HepG2 (cell line): Measurements from ENCODE around the gene PLLP. TPM values are rescaled to one million over a fixed set of nuclear protein-coding genes. Genes with fewer than 3 reads are reported as not detected.

Experiments
- ARNTL ChIP-seq: sonication (generic); formaldehyde crosslinking; IDR thresholded peaks from 2 replicates; pipeline ENCODE4 v1.4.0; 2020; ENCODE audit warnings: mild to moderate bottlenecking, missing genetic modification reagents
- CREB1 ChIP-seq, 2 experiments: fragments of 450-650 bp in 1 of 2; IDR thresholded peaks; 2 replicates each; pipeline ENCODE4 v1.6.1; 2016 to 2017; ENCODE audit warnings: control low read depth in 1 of 2, mild to moderate bottlenecking in 1 of 2, missing compliant biosample characterization in 1 of 2, missing genetic modification characterization in 1 of 2
- E2F2 ChIP-seq: sonication (generic); formaldehyde crosslinking; IDR thresholded peaks from 2 replicates; pipeline ENCODE4 v1.4.0; 2020; ENCODE audit warnings: missing genetic modification reagents, borderline replicate concordance
- EEA1 ChIP-seq: sonication (generic); formaldehyde crosslinking; IDR thresholded peaks from 2 replicates; pipeline ENCODE4 v1.5.1; 2020; ENCODE audit warnings: mild to moderate bottlenecking, missing genetic modification reagents, borderline replicate concordance
- EED ChIP-seq: sonication (generic); formaldehyde crosslinking; IDR thresholded peaks from 2 replicates; pipeline ENCODE4 v1.5.0; 2020; ENCODE audit warnings: mild to moderate bottlenecking, missing genetic modification reagents
- HOXA9 ChIP-seq: sonication (generic); formaldehyde crosslinking; IDR thresholded peaks from 2 replicates; pipeline ENCODE4 v1.8.1; 2022; ENCODE audit warnings: missing genetic modification reagents, mild to moderate bottlenecking, moderate library complexity, borderline replicate concordance
- JUN ChIP-seq: sonication (generic); formaldehyde crosslinking; IDR thresholded peaks from 2 replicates; pipeline ENCODE4 v1.4.0; 2020; ENCODE audit warnings: mild to moderate bottlenecking, missing genetic modification reagents
- PITX1 ChIP-seq: sonication (generic); formaldehyde crosslinking; IDR thresholded peaks from 2 replicates; pipeline ENCODE4 v1.5.1; 2020; ENCODE audit warnings: mild to moderate bottlenecking, missing genetic modification reagents
- POLR2A ChIP-seq, 2 experiments: IDR thresholded peaks; 2 replicates each; pipeline ENCODE4 v1.6.1; 2011; ENCODE audit warnings: low read depth in 2 of 2, low read length in 2 of 2, mild to moderate bottlenecking in 1 of 2, moderate library complexity in 1 of 2; ENCODE audit not compliant: insufficient read depth in 1 of 2
- PRMT3 ChIP-seq: sonication (generic); formaldehyde crosslinking; IDR thresholded peaks from 2 replicates; pipeline ENCODE4 v1.8.1; 2022; ENCODE audit warnings: low read depth, mild to moderate bottlenecking, moderate library complexity, missing genetic modification reagents, borderline replicate concordance
- RBAK ChIP-seq: sonication (generic); formaldehyde crosslinking; IDR thresholded peaks from 2 replicates; pipeline ENCODE4 v1.5.1; 2020; ENCODE audit warnings: mild to moderate bottlenecking, missing genetic modification reagents
- REL ChIP-seq: sonication (generic); formaldehyde crosslinking; conservative IDR thresholded peaks from 2 replicates; pipeline ENCODE4 v1.8.0; 2022; ENCODE audit warnings: mild to moderate bottlenecking, missing genetic modification reagents, moderate library complexity
- SOX6 ChIP-seq, 2 experiments: fragments of 450-650 bp in 1 of 2; sonication (generic) in 1 of 2; formaldehyde crosslinking in 1 of 2; IDR thresholded peaks; 2 replicates each; pipeline versions ENCODE4 v1.4.0 to v1.6.1; 2017 to 2020; ENCODE audit warnings: antibody characterized with exemption in 1 of 2, mild to moderate bottlenecking in 1 of 2, missing genetic modification reagents in 1 of 2
- TGIF2 ChIP-seq: IDR thresholded peaks from 2 replicates; pipeline ENCODE4 v1.6.1; 2016; ENCODE audit warnings: control low read depth, missing compliant biosample characterization
- U2AF1 ChIP-seq: fragments of 200-400 bp; formaldehyde crosslinking; optimal IDR thresholded peaks from 2 replicates; pipeline ENCODE3; 2017; ENCODE audit warnings: mild to moderate bottlenecking, low read depth, low read length
- ZNF12 ChIP-seq: sonication (generic); formaldehyde crosslinking; IDR thresholded peaks from 2 replicates; pipeline ENCODE4 v1.5.0; 2020; ENCODE audit warnings: missing genetic modification reagents
- ZNF331 ChIP-seq: sonication (generic); formaldehyde crosslinking; IDR thresholded peaks from 2 replicates; pipeline ENCODE4 v1.4.0; 2020; ENCODE audit warnings: missing genetic modification reagents
- ZNF512B ChIP-seq: sonication (generic); formaldehyde crosslinking; IDR thresholded peaks from 2 replicates; pipeline ENCODE4 v1.5.1; 2020; ENCODE audit warnings: missing genetic modification reagents, mild to moderate bottlenecking, borderline replicate concordance
- ZNF572 ChIP-seq: sonication (generic); formaldehyde crosslinking; IDR thresholded peaks from 2 replicates; pipeline ENCODE4 v1.5.1; 2020; ENCODE audit warnings: mild to moderate bottlenecking, missing genetic modification reagents
- ZNF766 ChIP-seq: sonication (generic); formaldehyde crosslinking; IDR thresholded peaks from 2 replicates; pipeline ENCODE4 v1.5.0; 2020; ENCODE audit warnings: missing genetic modification reagents, borderline replicate concordance
- ZNF784 ChIP-seq: sonication (generic); formaldehyde crosslinking; IDR thresholded peaks from 2 replicates; pipeline ENCODE4 v1.5.1; 2020; ENCODE audit warnings: missing genetic modification reagents, mild to moderate bottlenecking, borderline replicate concordance
- polyA plus RNA-seq, 8 experiments: library from polyadenylated mRNA; depleted of rRNA in 3 of 8; stranded (reverse) in 7 of 8; unstranded in 1 of 8; fragments of >200 nt; fragmentation: Illumina TruSeq in 4 of 8; extraction: Trizol in 4 of 8; gene quantifications; 2 replicates each; pipeline versions ENCODE4 v1.2.1 to v1.2.3, GENCODE V29; 2011 to 2016; ENCODE audit warnings: low read depth in 4 of 8, missing spikeins in 1 of 8, mixed read lengths in 1 of 8; ENCODE audit not compliant: insufficient read depth in 1 of 8
- total RNA-seq, 5 experiments: library from RNA; depleted of rRNA; stranded (reverse); fragments of >200 nt; fragmentation: Illumina TruSeq; extraction: Trizol; gene quantifications; 2 replicates each; pipeline ENCODE4 v1.2.3, GENCODE V29; 2016; ENCODE audit warnings: low read depth in 1 of 5
- TF ChIP-seq, protein P1 (sequence below): IDR thresholded peaks from 2 replicates; pipeline ENCODE4 v1.6.1; 2016; ENCODE audit warnings: control low read depth

Gene PLLP
- total and polyA plus RNA-seq, 2 of the 13 experiments (the other 11 are each of a cell fraction or from before 2014, with no cell fraction given): 60.6 to 127 TPM

- 0 out of 2 replicates have a peak, but pooled peaks have one; percentile 80 for TF ChIP-seq ZNF784 (CRISPR knock-in tag)
- peak; percentile 50 for TF ChIP-seq PRMT3 (CRISPR knock-in tag)
- TF ChIP-seq POLR2A (IDR thresholded peaks at IDR 0.05; ENCODE audit: insufficient read depth in 1 of 2, low read depth in 2 of 2, low read length in 2 of 2): no peak
- TF ChIP-seq ZNF331 (CRISPR knock-in tag): peak; percentile 96; the same call in 1 of the 2 replicates
- no peak for TF ChIP-seq EEA1 (CRISPR knock-in tag)
- no peak; the same call in 1 of the 2 replicates for TF ChIP-seq TGIF2 (CRISPR knock-in tag)
- TF ChIP-seq, protein P1, sequence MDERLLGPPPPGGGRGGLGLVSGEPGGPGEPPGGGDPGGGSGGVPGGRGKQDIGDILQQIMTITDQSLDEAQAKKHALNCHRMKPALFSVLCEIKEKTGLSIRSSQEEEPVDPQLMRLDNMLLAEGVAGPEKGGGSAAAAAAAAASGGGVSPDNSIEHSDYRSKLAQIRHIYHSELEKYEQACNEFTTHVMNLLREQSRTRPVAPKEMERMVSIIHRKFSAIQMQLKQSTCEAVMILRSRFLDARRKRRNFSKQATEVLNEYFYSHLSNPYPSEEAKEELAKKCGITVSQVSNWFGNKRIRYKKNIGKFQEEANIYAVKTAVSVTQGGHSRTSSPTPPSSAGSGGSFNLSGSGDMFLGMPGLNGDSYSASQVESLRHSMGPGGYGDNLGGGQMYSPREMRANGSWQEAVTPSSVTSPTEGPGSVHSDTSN (CRISPR knock-in tag): no peak
- TF ChIP-seq ZNF572: no peak; the same call in 1 of the 2 replicates
- peak; percentile 77; the same call in 1 of the 2 replicates for TF ChIP-seq PITX1 (CRISPR knock-in tag)
- TF ChIP-seq ZNF512B (CRISPR knock-in tag): 0 out of 2 replicates have a peak, but pooled peaks have one; percentile 68
- TF ChIP-seq U2AF1: no peak
- TF ChIP-seq REL (CRISPR knock-in tag): 0 out of 2 replicates have a peak, but pooled peaks have one; percentile 45
- TF ChIP-seq RBAK (CRISPR knock-in tag): no peak
- TF ChIP-seq SOX6 (IDR thresholded peaks at IDR 0.05): no peak
- TF ChIP-seq SOX6 (CRISPR knock-in tag; IDR thresholded peaks at IDR 0.05): peak; percentile 71
- TF ChIP-seq JUN (CRISPR knock-in tag): peak; percentile 35; the same call in 1 of the 2 replicates
- TF ChIP-seq EED: peak; percentile 95
- no peak for TF ChIP-seq E2F2 (CRISPR knock-in tag)
- TF ChIP-seq ZNF766 (CRISPR knock-in tag): no peak; the same call in 1 of the 2 replicates
- TF ChIP-seq ARNTL (CRISPR knock-in tag): 0 out of 2 replicates have a peak, but pooled peaks have one; percentile 20
- no peak for TF ChIP-seq HOXA9 (CRISPR knock-in tag)
- TF ChIP-seq ZNF12 (CRISPR knock-in tag): peak; percentile 84; the same call in 1 of the 2 replicates
- no peak for TF ChIP-seq CREB1 (IDR thresholded peaks at IDR 0.05)
- TF ChIP-seq CREB1 (CRISPR knock-in tag; IDR thresholded peaks at IDR 0.05): no peak; the same call in 1 of the 2 replicates
Measured at GRCh38 chr16:57300387-57301125, 16.1 kb upstream of the PLLP start (continued).
